Measurements from ENCODE around the gene PER1. TPM values are rescaled to one million over a fixed set of nuclear protein-coding genes. Genes with fewer than 3 reads are reported as not detected.

PER1 gene
- total RNA-seq, 1 donor = 12.7 TPM

DNA sequence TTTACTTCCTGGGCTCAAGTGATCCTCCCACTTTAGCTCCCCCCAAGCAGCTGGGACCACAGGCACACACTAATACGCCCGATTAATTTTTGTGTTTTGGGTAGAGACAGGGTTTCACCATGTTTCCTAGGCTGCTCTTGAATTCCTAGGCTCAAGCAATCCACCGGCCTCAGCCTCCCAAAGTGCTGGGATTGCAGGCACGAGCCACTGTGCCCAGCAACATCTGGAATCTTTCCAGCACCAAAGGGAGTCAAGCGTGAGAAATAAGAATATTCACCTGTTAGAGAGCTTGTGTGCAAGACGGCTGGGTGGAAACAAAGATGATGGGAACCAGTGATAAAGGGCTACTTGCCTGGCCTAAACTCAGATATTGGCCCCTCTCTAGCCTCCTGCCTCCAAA, 50.5 kb downstream of the PER1 start:
- no peak overlapping the region for H3K4me3 ChIP-seq (ENCODE audit: low read depth, low read length)
- no peak for DNase-seq (ENCODE audit: low read depth)
- no peak for TF ChIP-seq CTCF (IDR thresholded peaks at IDR 0.05; ENCODE audit: insufficient read depth, low read length)

- H3K4me3 ChIP-seq (ENCODE audit: low read depth, low read length) = no peak overlapping the region
- TF ChIP-seq CTCF (IDR thresholded peaks at IDR 0.05; ENCODE audit: insufficient read depth, low read length) = no peak
- DNase-seq (ENCODE audit: low read depth) = no peak
These were observed 51.4 kb downstream of the PER1 start for GRCh38 chr17:8100763-8101162.

GRCh38 chr17:8100111-8100510, 52.1 kb downstream of the PER1 start:
- DNase-seq (ENCODE audit: low read depth) = no peak
- H3K4me3 ChIP-seq (ENCODE audit: low read depth, low read length) = no peak overlapping the region
- no peak for TF ChIP-seq CTCF (IDR thresholded peaks at IDR 0.05; ENCODE audit: insufficient read depth, low read length)

DNA sequence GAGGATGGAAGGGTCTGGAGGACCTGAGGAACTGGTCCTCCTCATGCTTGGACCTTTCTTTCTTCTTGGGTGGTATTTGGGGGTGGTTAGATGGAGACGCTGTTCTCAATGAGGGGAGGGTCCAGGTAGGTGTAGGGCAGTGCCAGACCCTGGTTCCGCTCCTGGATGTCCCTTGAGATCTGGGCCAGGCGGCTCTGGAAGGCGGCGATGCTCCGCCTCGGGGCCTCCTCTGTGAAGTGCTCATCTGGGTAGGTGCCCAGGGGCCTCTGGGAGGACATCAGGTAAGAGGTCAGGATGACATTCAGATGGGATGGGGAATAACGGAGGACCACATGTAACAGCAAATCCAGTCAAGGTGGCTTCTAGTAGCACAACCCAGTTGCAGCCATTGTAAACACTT, 55.7 kb downstream of the PER1 start:
- H3K4me3 ChIP-seq (ENCODE audit: low read depth, low read length) = no peak overlapping the region
- TF ChIP-seq CTCF (IDR thresholded peaks at IDR 0.05; ENCODE audit: insufficient read depth, low read length) = no peak
- DNase-seq (ENCODE audit: low read depth) = no peak

DNA sequence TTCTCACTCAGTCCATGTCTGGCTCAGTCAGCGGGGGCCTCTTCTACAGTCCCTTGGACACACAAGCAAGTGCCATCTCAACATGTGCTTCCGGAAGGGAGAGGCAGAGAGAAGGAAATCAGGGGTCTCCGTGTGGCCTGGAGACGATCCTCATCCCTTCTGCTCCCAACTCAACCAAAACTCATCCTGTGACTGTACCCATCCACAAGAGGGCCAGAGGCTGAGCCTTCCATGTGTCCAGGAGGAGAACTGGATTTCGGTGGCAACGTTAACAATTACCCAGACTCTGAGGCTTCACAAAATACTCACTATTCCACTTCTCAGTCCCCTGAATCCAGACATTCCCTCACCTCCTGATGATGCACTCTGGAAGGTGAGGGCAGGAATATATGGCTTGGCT, 56.8 kb downstream of the PER1 start:
- no peak overlapping the region for H3K4me3 ChIP-seq (ENCODE audit: low read depth, low read length)
- peak; percentile 3 for TF ChIP-seq CTCF (IDR thresholded peaks at IDR 0.05; ENCODE audit: insufficient read depth, low read length)
- DNase-seq (ENCODE audit: low read depth) = no peak

DNA sequence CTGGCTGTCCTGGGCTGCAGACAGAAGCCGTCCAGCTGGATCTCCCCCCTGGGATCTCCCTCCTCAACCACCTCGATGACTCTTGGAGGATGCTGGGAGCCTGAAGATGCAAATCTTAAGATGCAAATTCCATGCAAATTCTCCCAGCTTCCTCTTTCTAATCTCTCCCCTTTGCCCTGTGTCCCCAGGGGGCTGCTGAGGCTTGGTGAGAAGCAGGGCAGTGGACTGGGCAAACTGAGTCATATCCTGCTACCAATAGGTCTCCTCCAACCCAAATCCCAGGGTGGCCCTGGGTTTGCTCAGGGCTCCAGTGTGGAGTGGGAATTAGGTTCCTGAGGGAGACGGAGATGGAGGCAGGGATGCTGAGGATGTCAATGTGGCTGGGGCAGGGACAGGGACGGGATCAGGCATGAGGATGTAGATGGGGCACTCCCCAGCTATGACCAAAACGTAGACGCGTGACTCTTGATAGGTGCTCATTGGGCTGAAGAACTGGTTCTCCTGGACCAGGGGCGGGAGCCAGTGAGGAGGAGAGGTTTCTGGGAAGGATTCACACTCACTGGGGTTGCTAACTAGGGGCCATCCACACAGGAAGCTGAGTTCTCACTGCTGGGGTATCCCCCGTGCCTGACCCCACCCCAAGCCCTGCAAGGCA, 61.0 kb downstream of the PER1 start:
- DNase-seq (ENCODE audit: low read depth) = no peak
- no peak for TF ChIP-seq CTCF (IDR thresholded peaks at IDR 0.05; ENCODE audit: insufficient read depth, low read length)
- no peak overlapping the region for H3K4me3 ChIP-seq (ENCODE audit: low read depth, low read length)

Other genes starting within 250 kb of the PER1 start
- 2.8 and 27.4 TPM in 2 replicates for gene RNF227, start 236.1 kb downstream of the PER1 start, total RNA-seq (ENCODE audit: low replicate concordance)
- 1.3 TPM in 1 of 2 replicates, not detected in the other for gene KCNAB3, start 222.5 kb downstream of the PER1 start, total RNA-seq (ENCODE audit: low replicate concordance)
- 15.3 and 48.8 TPM in 2 replicates for gene TRAPPC1, start 220.5 kb downstream of the PER1 start, total RNA-seq (ENCODE audit: low replicate concordance)
- gene CNTROB, start 220.2 kb downstream of the PER1 start, total RNA-seq (ENCODE audit: low replicate concordance) = 31.4 and 34.9 TPM in 2 replicates
- not detected in 2 replicates for gene GUCY2D, start 149.8 kb downstream of the PER1 start, total RNA-seq (ENCODE audit: low replicate concordance)
- gene ALOX15B, start 113.3 kb downstream of the PER1 start, total RNA-seq (ENCODE audit: low replicate concordance) = 0.57 TPM in 1 of 2 replicates, not detected in the other
- not detected in 2 replicates for gene ALOX12B, start 64.7 kb downstream of the PER1 start, total RNA-seq (ENCODE audit: low replicate concordance)
- gene ALOXE3, start 33.9 kb downstream of the PER1 start, total RNA-seq (ENCODE audit: low replicate concordance) = 0.09 TPM in 1 of 2 replicates, not detected in the other
- 0.09 TPM in 1 of 2 replicates, not detected in the other for gene HES7, start 28.3 kb downstream of the PER1 start, total RNA-seq (ENCODE audit: low replicate concordance)
- 5.2 and 6.0 TPM in 2 replicates for gene VAMP2, start 10.5 kb upstream of the PER1 start, total RNA-seq (ENCODE audit: low replicate concordance)
- gene TMEM107, start 24.0 kb upstream of the PER1 start, total RNA-seq (ENCODE audit: low replicate concordance) = 17.3 and 32.7 TPM in 2 replicates
- gene BORCS6, start 37.8 kb upstream of the PER1 start, total RNA-seq (ENCODE audit: low replicate concordance) = 3.8 and 7.7 TPM in 2 replicates
- 5.7 and 31.8 TPM in 2 replicates for gene AURKB, start 58.2 kb upstream of the PER1 start, total RNA-seq (ENCODE audit: low replicate concordance)
- gene CTC1, start 95.7 kb upstream of the PER1 start, total RNA-seq (ENCODE audit: low replicate concordance) = 4.2 and 12.8 TPM in 2 replicates
- gene PFAS, start 96.9 kb upstream of the PER1 start, total RNA-seq (ENCODE audit: low replicate concordance) = 22.1 and 37.0 TPM in 2 replicates
- 11.0 and 11.4 TPM in 2 replicates for gene RANGRF, start 136.3 kb upstream of the PER1 start, total RNA-seq (ENCODE audit: low replicate concordance)
- 1.5 and 1.8 TPM in 2 replicates for gene SLC25A35, start 143.0 kb upstream of the PER1 start, total RNA-seq (ENCODE audit: low replicate concordance)
- gene ARHGEF15, start 157.8 kb upstream of the PER1 start, total RNA-seq (ENCODE audit: low replicate concordance) = 0.09 and 0.33 TPM in 2 replicates
- not detected in 2 replicates for gene ODF4, start 187.4 kb upstream of the PER1 start, total RNA-seq (ENCODE audit: low replicate concordance)
- 2,801 and 6,665 TPM in 2 replicates for gene RPL26, start 230.8 kb upstream of the PER1 start, total RNA-seq (ENCODE audit: low replicate concordance)
- gene RNF222, start 245.4 kb upstream of the PER1 start, total RNA-seq (ENCODE audit: low replicate concordance) = not detected in 2 replicates